K562 (cell line): ENCODE results near the gene SRF. TPM values are rescaled to one million over a fixed set of nuclear protein-coding genes. Genes with fewer than 3 reads are reported as not detected.
A peak's percentile ranks its signal among the peaks of the same experiment; 100 is the strongest.

ENCODE experiments used
- EP400 ChIP-seq: fragments of 450-650 bp; IDR thresholded peaks from 2 replicates; pipeline ENCODE4 v1.6.1; 2017; ENCODE audit warnings: antibody characterized with exemption, mild to moderate bottlenecking, moderate library complexity
- ETV1 ChIP-seq: fragments of 450-650 bp; conservative IDR thresholded peaks from 2 replicates; pipeline ENCODE4 v1.6.1; 2016; ENCODE audit warnings: missing genetic modification characterization, control low read depth, low read depth, missing compliant biosample characterization
- HCFC1 ChIP-seq: IDR thresholded peaks from 2 replicates; pipeline ENCODE4 v1.6.1; 2012; ENCODE audit warnings: low read depth, low read length, improper control_type of control experiment
- MYC ChIP-seq, 2 experiments: fragments of 250-450 bp in 1 of 2; sonication (Bioruptor Pico) in 1 of 2; IDR thresholded peaks; 2 replicates each; pipeline versions ENCODE4 v1.5.1 to v1.6.1; 2012 to 2021; ENCODE audit warnings: low read depth in 2 of 2, borderline replicate concordance in 1 of 2, improper control_type of control experiment in 1 of 2, low read length in 1 of 2, mild to moderate bottlenecking in 1 of 2, moderate library complexity in 1 of 2
- NR2C2 ChIP-seq, 2 experiments: fragments of 200-800 bp in 1 of 2; sonication (Bioruptor generic) in 1 of 2; sonication (generic) in 1 of 2; formaldehyde crosslinking in 1 of 2; IDR thresholded peaks; 2 replicates each; pipeline versions ENCODE4 v1.6.1 to v1.8.0; 2016 to 2022; ENCODE audit warnings: mild to moderate bottlenecking in 1 of 2, missing compliant biosample characterization in 1 of 2, missing genetic modification characterization in 1 of 2, missing genetic modification reagents in 1 of 2
- NRF1 ChIP-seq, 2 experiments: fragments of 450-650 bp; IDR thresholded peaks in 1 of 2; conservative IDR thresholded peaks in 1 of 2; 2 replicates each; pipeline ENCODE4 v1.6.1; 2014; ENCODE audit warnings: mild to moderate bottlenecking in 2 of 2
- PML ChIP-seq: IDR thresholded peaks from 2 replicates; pipeline ENCODE4 v1.6.1; 2012; ENCODE audit warnings: low read length, inconsistent platforms
- POLR2A ChIP-seq: fragments of 450-650 bp; conservative IDR thresholded peaks from 2 replicates; pipeline ENCODE4 v1.6.1; 2016
- RBM25 ChIP-seq: fragments of 200-400 bp; formaldehyde crosslinking; IDR thresholded peaks from 2 replicates; pipeline ENCODE4 v1.6.1; 2018; ENCODE audit warnings: low read length, low read depth, moderate library complexity; ENCODE audit not compliant: severe bottlenecking
- SIN3B ChIP-seq: fragments of 450-650 bp; IDR thresholded peaks from 2 replicates; pipeline ENCODE4 v1.6.1; 2017; ENCODE audit warnings: low read depth, mild to moderate bottlenecking, moderate library complexity
- TEAD1 ChIP-seq, 2 experiments: fragments of 450-650 bp in 1 of 2; sonication (generic) in 1 of 2; formaldehyde crosslinking; IDR thresholded peaks; 2 replicates each; pipeline versions ENCODE4 v1.4.0 to v1.8.0; 2020 to 2022; ENCODE audit warnings: mild to moderate bottlenecking in 2 of 2, missing genetic modification reagents in 1 of 2
- TRIM28 ChIP-seq: fragments of 450-650 bp; IDR thresholded peaks from 2 replicates; pipeline ENCODE4 v1.6.1; 2017
- ZFP30 ChIP-seq: fragments of 250-450 bp; sonication (Bioruptor Pico); IDR thresholded peaks from 2 replicates; pipeline ENCODE4 v1.8.0; 2022; ENCODE audit warnings: moderate library complexity, mild to moderate bottlenecking, inconsistent platforms, borderline replicate concordance
- ZNF586 ChIP-seq: fragments of 450-650 bp; formaldehyde crosslinking; conservative IDR thresholded peaks from 2 replicates; pipeline ENCODE4 v1.4.0; 2020; ENCODE audit warnings: mild to moderate bottlenecking, moderate library complexity
- polyA plus RNA-seq, 8 experiments: library from polyadenylated mRNA; depleted of rRNA in 4 of 8; stranded (reverse) in 5 of 8; unstranded in 3 of 8; fragments of >200 nt; fragmentation: Nextera tagmentation in 2 of 8; fragmentation: Illumina TruSeq in 1 of 8; extraction: Ambion mirVana in 2 of 8; extraction: Trizol in 1 of 8; gene quantifications; 2 replicates each; pipeline versions ENCODE4 v1.2.1 to v1.2.3, GENCODE V29; 2011 to 2014; ENCODE audit warnings: inconsistent platforms in 1 of 8, missing spikeins in 1 of 8
- total RNA-seq, 7 experiments: library from RNA; depleted of rRNA in 6 of 7; stranded (reverse); fragments of >200 nt in 6 of 7; fragmentation: Illumina TruSeq in 2 of 7; extraction: Trizol in 2 of 7; gene quantifications; 2 replicates each; pipeline versions ENCODE4 v1.2.1 to v1.2.3, GENCODE V29; 2011 to 2021; ENCODE audit warnings: low replicate concordance in 1 of 7
- TF ChIP-seq, protein P1 (sequence below), 2 experiments: IDR thresholded peaks; 2 replicates each; pipeline ENCODE4 v1.6.1; 2012; ENCODE audit warnings: improper control_type of control experiment in 2 of 2, low read depth in 2 of 2, low read length in 2 of 2, borderline replicate concordance in 1 of 2
- TF ChIP-seq, protein P2 (sequence below): sonication (generic); formaldehyde crosslinking; IDR thresholded peaks from 2 replicates; pipeline ENCODE4 v1.8.0; 2023; ENCODE audit warnings: missing genetic modification reagents, mild to moderate bottlenecking, borderline replicate concordance
- TF ChIP-seq, protein P3 (sequence below): sonication (generic); formaldehyde crosslinking; IDR thresholded peaks from 2 replicates; pipeline ENCODE4 v1.8.1; 2023; ENCODE audit warnings: mild to moderate bottlenecking, missing genetic modification reagents

SRF gene
- total and polyA plus RNA-seq, 9 of the 15 experiments (the other 6 are each of a cell fraction or from before 2014, with no cell fraction given), result 2.5 to 37.0 (median 24.6) TPM

DNA sequence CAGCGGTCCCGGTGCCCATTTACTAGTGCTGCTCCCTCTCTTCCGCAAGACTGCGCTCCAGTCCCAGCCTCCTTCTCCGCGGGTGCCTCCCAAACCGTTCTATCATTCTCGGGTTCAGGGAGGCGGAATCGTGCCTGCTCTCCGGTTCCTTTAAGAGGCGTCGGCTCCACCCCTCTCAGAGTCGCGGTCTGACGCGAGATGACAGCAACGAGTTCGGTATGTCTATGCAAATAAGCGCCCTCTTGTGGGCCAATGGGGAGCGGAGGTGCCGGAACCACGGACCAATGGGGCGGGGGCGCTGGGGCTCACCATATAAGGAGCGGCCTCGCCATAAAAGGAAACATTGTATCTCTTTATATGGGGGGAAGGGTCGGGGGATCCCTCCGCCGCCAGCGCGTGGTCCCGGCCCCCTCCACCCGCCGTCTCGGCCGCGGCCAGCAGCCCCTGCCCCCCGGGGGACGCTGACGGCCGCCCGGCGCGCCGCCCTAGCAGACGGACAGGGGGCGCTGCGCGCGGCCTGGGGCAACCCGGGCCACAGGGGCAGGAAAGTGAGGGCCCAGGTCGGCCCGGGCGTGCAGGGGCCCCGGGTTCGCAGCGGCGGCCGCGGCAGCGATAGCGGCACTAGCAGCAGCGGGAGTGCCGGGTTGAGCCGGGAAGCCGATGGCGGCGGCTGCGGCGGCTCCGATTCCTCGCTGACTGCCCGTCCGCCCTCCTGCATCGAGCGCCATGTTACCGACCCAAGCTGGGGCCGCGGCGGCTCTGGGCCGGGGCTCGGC is at the start of gene SRF (continued):
- TF ChIP-seq TEAD1 (CRISPR knock-in tag; IDR thresholded peaks at IDR 0.05) (peak in 1 of 2 experiments; percentile 57; a peak in 1 of 4 replicates), ETV1 (tag) (peak; percentile 5), POLR2A (peak; percentile 87), ZFP30 (no peak), SIN3B (peak; percentile 71), EP400 (peak; percentile 67), PML (peak; percentile 52; the same call in 1 of the 2 replicates), HCFC1 (peak; percentile 62), ZNF586 (CRISPR knock-in tag) (no peak), TRIM28 (0 out of 2 replicates have a peak, but pooled peaks have one; percentile 24), RBM25 (peak; percentile 21), NRF1 (conservative IDR thresholded peaks at IDR 0.05 in 1 of 2, IDR thresholded peaks at IDR 0.05 in 1 of 2) (peak; percentile 72 to 79), NR2C2 (CRISPR knock-in tag; IDR thresholded peaks at IDR 0.05) (no peak; the same call in 1 of the 2 replicates), NR2C2 (tag; IDR thresholded peaks at IDR 0.05) (peak; percentile 82), MYC (IDR thresholded peaks at IDR 0.05; ENCODE audit: low read depth, low read length) (peak; percentile 91), MYC (CRISPR knock-in tag; IDR thresholded peaks at IDR 0.05; ENCODE audit: borderline replicate concordance, low read depth) (no peak)
- TF ChIP-seq, protein P1, sequence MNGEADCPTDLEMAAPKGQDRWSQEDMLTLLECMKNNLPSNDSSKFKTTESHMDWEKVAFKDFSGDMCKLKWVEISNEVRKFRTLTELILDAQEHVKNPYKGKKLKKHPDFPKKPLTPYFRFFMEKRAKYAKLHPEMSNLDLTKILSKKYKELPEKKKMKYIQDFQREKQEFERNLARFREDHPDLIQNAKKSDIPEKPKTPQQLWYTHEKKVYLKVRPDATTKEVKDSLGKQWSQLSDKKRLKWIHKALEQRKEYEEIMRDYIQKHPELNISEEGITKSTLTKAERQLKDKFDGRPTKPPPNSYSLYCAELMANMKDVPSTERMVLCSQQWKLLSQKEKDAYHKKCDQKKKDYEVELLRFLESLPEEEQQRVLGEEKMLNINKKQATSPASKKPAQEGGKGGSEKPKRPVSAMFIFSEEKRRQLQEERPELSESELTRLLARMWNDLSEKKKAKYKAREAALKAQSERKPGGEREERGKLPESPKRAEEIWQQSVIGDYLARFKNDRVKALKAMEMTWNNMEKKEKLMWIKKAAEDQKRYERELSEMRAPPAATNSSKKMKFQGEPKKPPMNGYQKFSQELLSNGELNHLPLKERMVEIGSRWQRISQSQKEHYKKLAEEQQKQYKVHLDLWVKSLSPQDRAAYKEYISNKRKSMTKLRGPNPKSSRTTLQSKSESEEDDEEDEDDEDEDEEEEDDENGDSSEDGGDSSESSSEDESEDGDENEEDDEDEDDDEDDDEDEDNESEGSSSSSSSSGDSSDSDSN (IDR thresholded peaks at IDR 0.05; ENCODE audit: borderline replicate concordance in 1 of 2, low read depth in 2 of 2, low read length in 2 of 2), result peak; percentile 90 to 94
- TF ChIP-seq, protein P2, sequence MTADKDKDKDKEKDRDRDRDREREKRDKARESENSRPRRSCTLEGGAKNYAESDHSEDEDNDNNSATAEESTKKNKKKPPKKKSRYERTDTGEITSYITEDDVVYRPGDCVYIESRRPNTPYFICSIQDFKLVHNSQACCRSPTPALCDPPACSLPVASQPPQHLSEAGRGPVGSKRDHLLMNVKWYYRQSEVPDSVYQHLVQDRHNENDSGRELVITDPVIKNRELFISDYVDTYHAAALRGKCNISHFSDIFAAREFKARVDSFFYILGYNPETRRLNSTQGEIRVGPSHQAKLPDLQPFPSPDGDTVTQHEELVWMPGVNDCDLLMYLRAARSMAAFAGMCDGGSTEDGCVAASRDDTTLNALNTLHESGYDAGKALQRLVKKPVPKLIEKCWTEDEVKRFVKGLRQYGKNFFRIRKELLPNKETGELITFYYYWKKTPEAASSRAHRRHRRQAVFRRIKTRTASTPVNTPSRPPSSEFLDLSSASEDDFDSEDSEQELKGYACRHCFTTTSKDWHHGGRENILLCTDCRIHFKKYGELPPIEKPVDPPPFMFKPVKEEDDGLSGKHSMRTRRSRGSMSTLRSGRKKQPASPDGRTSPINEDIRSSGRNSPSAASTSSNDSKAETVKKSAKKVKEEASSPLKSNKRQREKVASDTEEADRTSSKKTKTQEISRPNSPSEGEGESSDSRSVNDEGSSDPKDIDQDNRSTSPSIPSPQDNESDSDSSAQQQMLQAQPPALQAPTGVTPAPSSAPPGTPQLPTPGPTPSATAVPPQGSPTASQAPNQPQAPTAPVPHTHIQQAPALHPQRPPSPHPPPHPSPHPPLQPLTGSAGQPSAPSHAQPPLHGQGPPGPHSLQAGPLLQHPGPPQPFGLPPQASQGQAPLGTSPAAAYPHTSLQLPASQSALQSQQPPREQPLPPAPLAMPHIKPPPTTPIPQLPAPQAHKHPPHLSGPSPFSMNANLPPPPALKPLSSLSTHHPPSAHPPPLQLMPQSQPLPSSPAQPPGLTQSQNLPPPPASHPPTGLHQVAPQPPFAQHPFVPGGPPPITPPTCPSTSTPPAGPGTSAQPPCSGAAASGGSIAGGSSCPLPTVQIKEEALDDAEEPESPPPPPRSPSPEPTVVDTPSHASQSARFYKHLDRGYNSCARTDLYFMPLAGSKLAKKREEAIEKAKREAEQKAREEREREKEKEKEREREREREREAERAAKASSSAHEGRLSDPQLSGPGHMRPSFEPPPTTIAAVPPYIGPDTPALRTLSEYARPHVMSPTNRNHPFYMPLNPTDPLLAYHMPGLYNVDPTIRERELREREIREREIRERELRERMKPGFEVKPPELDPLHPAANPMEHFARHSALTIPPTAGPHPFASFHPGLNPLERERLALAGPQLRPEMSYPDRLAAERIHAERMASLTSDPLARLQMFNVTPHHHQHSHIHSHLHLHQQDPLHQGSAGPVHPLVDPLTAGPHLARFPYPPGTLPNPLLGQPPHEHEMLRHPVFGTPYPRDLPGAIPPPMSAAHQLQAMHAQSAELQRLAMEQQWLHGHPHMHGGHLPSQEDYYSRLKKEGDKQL (CRISPR knock-in tag), result no peak
- TF ChIP-seq, protein P3, sequence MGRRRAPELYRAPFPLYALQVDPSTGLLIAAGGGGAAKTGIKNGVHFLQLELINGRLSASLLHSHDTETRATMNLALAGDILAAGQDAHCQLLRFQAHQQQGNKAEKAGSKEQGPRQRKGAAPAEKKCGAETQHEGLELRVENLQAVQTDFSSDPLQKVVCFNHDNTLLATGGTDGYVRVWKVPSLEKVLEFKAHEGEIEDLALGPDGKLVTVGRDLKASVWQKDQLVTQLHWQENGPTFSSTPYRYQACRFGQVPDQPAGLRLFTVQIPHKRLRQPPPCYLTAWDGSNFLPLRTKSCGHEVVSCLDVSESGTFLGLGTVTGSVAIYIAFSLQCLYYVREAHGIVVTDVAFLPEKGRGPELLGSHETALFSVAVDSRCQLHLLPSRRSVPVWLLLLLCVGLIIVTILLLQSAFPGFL (CRISPR knock-in tag), result peak; percentile 87; the same call in 1 of the 2 replicates
